ENCODE measurements around the gene TTC27. TPM values are rescaled to one million over a fixed set of nuclear protein-coding genes. Genes with fewer than 3 reads are reported as not detected.
"Not testable (repeated sequence)": the region's sequence is repeated elsewhere in the genome, so short reads cannot be mapped to it uniquely, and the experiment has no call there.

TTC27 gene
- total RNA-seq, 2 experiments from 2014 or later: 25.2 to 27.5 TPM

DNA sequence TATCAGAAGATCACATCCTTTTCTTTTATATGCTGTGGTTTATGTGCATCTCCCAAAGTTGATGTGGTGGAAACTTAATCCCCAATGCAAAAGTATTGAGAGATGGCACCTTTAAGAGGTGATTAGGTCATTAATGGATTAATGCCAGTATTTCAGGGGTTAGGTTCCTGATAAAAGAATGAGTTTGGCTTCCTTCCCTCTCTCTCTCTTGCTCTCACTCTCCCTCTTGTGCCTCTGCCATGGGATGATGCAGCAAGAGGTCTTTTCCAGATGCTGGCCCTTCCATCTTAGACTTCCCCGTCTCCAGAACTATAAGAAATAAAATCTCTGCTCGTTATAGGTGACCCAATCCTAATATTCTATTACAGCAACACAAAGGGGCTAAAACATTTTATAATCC, 85.0 kb downstream of the TTC27 start:
- no peaks in the 10 kb centered on the region for H3K27me3 Mint-ChIP-seq (ENCODE audit: low read depth)
- intact Hi-C loops (cut with micrococcal nuclease): no loop called here
- peaks cover 46% of the 10 kb centered on the region for H3K36me3 Mint-ChIP-seq (ENCODE audit: low read depth)
- no peak overlapping the region for H3K4me3 Mint-ChIP-seq
- peaks cover 22% of the 10 kb centered on the region for H3K4me1 Mint-ChIP-seq (ENCODE audit: low read depth)
- CTCF ChIA-PET: no interaction called here
- no peak for DNase-seq
- H3K27ac Mint-ChIP-seq: no peak overlapping the region
- H3K9me3 Mint-ChIP-seq: peaks cover 5% of the 10 kb centered on the region

DNA sequence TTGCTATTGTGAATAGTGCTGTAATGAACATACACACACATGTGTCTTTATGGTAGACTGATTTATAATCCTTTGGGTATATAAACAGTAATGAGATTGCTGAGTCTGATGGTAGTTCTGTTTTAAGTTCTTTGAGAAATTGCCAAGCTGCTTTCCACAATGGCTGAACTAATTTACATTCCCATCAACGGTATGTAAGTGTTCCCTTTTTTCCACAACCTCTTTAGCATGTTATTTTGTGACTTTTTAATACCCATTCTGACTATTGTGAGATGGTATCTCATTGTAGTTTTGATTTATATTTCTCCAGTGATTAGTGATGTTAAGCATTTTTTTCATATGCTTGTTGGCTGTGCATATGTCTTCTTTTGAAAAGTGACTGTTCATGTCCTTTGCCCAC, 86.7 kb downstream of the TTC27 start:
- intact Hi-C loops (cut with micrococcal nuclease): no loop called here
- Mint-ChIP-seq H3K36me3 (ENCODE audit: low read depth) (peaks cover 43% of the 10 kb centered on the region), H3K9me3 (peaks cover 5% of the 10 kb centered on the region), H3K4me1 (ENCODE audit: low read depth) (peaks cover 20% of the 10 kb centered on the region), H3K27ac (no peak overlapping the region), H3K4me3 (no peak overlapping the region), H3K27me3 (ENCODE audit: low read depth) (no peaks in the 10 kb centered on the region)
- CTCF ChIA-PET: no interaction called here
- no peak for DNase-seq

DNA sequence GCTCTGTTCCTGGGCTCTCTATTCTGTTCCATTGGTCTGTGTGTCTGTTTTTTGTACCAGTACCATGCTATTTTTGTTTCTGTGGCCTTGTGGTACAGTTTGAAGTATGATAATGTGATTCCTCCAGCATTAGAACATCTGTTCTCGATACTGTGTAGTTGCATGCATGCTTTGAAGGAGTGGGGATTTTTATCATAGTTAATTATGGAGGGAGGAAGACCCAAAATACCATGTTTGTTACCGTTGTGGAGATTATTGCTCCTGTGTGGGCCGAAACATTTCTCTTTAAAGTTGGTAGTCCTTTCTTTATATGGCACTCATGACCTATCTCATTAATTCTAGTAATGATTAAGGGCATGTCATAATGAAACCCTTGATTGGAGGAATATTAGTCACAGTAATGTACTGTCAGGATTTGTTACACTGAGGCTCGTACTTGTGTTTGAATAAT, 87.6 kb downstream of the TTC27 start:
- H3K27ac Mint-ChIP-seq: peak overlapping the region; percentile 38
- peaks cover 42% of the 10 kb centered on the region for H3K36me3 Mint-ChIP-seq (ENCODE audit: low read depth)
- CTCF ChIA-PET: no interaction called here
- intact Hi-C loops (cut with micrococcal nuclease): no loop called here
- peaks cover 5% of the 10 kb centered on the region for H3K9me3 Mint-ChIP-seq
- H3K4me1 Mint-ChIP-seq (ENCODE audit: low read depth): peaks cover 20% of the 10 kb centered on the region
- H3K27me3 Mint-ChIP-seq (ENCODE audit: low read depth): no peaks in the 10 kb centered on the region
- no peak overlapping the region for H3K4me3 Mint-ChIP-seq
- no peak for DNase-seq

DNA sequence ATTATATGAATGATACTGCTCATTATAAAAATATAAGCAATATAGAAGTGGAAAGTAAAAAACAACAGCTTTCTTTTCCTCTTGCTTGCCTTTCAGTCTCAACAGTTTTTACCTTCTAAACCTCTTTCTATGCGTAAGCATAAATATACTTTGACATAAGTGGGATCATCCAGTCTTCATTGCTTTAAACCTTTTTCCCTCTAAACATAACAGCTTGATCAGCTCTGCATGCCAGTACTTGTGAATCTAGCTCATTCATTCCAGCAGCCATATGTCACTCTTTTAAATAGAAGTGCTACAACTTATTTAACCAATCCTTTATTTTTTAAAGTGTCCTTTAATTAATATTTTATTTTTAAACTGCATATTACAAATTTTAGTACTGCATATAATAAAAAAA, 88.1 kb downstream of the TTC27 start:
- no peak overlapping the region for H3K27ac Mint-ChIP-seq
- DNase-seq: no peak
- H3K9me3 Mint-ChIP-seq: peaks cover 5% of the 10 kb centered on the region
- no peak overlapping the region for H3K4me3 Mint-ChIP-seq
- H3K36me3 Mint-ChIP-seq (ENCODE audit: low read depth): peaks cover 44% of the 10 kb centered on the region
- intact Hi-C loops (cut with micrococcal nuclease): no loop called here
- CTCF ChIA-PET: no interaction called here
- no peaks in the 10 kb centered on the region for H3K27me3 Mint-ChIP-seq (ENCODE audit: low read depth)
- peaks cover 20% of the 10 kb centered on the region for H3K4me1 Mint-ChIP-seq (ENCODE audit: low read depth)

DNA sequence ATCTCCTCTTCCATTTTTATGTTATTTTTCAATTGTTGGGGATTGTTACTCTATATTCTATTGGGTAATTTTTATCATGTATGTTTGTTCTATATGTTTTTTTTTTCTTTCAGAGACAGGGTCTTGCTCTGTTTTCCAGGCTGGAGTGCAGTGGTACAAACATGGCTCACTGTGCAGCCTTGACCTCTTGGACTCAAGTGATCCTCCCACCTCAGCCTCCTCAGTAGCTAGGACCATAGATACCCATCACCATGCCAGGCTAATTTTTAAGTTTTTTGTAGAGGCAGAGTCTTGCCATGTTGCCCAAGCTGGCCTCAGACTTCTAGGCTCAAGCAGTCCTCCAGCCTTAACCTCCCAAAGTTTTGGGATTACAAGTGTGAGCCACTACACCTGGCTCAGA, 88.7 kb downstream of the TTC27 start:
- peaks cover 20% of the 10 kb centered on the region for H3K4me1 Mint-ChIP-seq (ENCODE audit: low read depth)
- DNase-seq: no peak
- no peak overlapping the region for H3K4me3 Mint-ChIP-seq
- no peak overlapping the region for H3K27ac Mint-ChIP-seq
- no peaks in the 10 kb centered on the region for H3K27me3 Mint-ChIP-seq (ENCODE audit: low read depth)
- CTCF ChIA-PET: no interaction called here
- peaks cover 5% of the 10 kb centered on the region for H3K9me3 Mint-ChIP-seq
- intact Hi-C loops (cut with micrococcal nuclease): no loop called here
- H3K36me3 Mint-ChIP-seq (ENCODE audit: low read depth): peaks cover 44% of the 10 kb centered on the region

DNA sequence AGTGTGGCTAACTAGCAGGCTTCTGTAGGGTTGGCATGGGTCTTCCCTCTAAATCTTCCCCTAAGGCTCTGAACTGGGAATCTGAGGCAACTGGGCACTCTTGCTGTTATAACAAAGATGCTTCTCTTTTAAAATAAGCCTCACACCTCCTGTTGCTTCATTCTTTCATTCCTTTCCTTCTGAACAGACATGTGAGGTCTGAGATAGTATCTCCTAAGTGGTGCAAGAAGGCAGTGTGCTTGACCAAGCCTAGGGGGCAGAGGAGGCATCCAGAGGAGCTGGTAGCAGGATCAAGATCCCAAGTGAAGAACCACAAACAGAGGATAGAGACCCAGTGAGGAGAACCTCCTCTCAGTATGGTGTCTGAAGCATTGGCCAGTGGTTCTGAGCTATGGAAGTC, 90.9 kb downstream of the TTC27 start:
- H3K27ac Mint-ChIP-seq: no peak overlapping the region
- peaks cover 20% of the 10 kb centered on the region for H3K4me1 Mint-ChIP-seq (ENCODE audit: low read depth)
- H3K4me3 Mint-ChIP-seq: no peak overlapping the region
- H3K27me3 Mint-ChIP-seq (ENCODE audit: low read depth): no peaks in the 10 kb centered on the region
- H3K36me3 Mint-ChIP-seq (ENCODE audit: low read depth): peaks cover 41% of the 10 kb centered on the region
- H3K9me3 Mint-ChIP-seq: peaks cover 2% of the 10 kb centered on the region
- CTCF ChIA-PET: interaction anchor here (0.9 kb wide), 1 partner anchor 20 kb away, joined by 3 read pairs; no protein-coding TSS in a partner anchor
- DNase-seq: no peak
- intact Hi-C loops (cut with micrococcal nuclease): no loop called here

DNA sequence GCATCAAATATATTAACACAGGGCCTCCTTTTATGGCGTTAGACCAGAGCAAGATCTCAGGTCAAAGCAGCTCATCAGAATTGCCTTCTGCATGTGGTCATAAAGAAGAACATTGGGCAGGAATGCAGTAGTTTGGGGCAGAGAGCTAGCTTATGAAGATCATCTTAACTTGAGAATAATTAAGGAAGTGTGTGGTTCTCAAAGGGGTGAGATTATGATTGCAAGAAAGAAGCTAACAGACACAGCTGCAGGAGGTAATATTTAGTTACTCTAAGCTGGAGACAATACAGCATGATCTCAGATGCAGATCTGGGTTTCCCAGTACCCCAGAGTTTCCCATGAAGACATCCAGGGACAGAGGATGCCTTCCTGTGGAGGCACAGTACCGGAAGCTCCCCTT, 91.6 kb downstream of the TTC27 start:
- no peak overlapping the region for H3K27ac Mint-ChIP-seq
- H3K4me1 Mint-ChIP-seq (ENCODE audit: low read depth): peaks cover 18% of the 10 kb centered on the region
- no peaks in the 10 kb centered on the region for H3K27me3 Mint-ChIP-seq (ENCODE audit: low read depth)
- intact Hi-C loops (cut with micrococcal nuclease): no loop called here
- peaks cover 41% of the 10 kb centered on the region for H3K36me3 Mint-ChIP-seq (ENCODE audit: low read depth)
- no peaks in the 10 kb centered on the region for H3K9me3 Mint-ChIP-seq
- no peak overlapping the region for H3K4me3 Mint-ChIP-seq
- CTCF ChIA-PET: interaction anchor here (0.6 kb wide), 1 partner anchor 36 kb away, joined by 3 read pairs; no protein-coding TSS in a partner anchor
- DNase-seq: no peak

DNA sequence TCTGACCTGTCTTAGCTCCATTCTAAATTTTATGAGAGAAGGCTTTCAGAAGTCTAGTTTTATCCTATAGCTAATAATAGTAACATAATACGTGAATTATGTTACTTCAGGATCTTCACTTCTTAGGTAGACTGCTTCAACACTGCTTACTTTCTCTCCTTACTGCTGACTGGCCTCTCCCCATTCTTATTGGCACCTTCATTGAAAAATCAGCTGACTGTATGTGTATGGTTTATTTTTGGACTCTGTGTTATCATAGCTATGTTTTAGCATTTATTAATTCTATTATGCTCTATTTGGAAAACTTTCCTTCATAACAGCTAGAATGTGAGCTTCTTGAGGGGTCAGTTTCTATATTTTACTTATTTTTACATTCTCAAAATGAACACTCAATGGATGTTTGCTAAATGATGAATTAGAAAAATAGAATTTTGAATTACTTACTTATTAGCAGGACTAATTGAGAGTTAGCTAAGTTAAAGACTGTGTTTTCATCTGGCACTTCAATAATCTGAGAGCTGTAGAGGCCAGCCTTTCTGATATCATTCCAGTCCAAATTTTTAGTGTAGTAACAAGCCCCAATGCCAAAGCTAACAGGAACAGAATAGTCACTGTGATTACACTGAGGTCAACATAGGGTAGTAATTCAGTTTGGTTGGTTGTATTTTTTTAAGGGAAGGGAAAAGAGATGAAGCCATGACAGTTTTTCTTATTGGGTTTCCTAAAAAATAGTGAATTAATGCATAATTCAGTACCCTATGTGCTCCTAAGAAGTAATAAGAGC, 92.3 kb downstream of the TTC27 start:
- H3K36me3 Mint-ChIP-seq (ENCODE audit: low read depth): peaks cover 42% of the 10 kb centered on the region

DNA sequence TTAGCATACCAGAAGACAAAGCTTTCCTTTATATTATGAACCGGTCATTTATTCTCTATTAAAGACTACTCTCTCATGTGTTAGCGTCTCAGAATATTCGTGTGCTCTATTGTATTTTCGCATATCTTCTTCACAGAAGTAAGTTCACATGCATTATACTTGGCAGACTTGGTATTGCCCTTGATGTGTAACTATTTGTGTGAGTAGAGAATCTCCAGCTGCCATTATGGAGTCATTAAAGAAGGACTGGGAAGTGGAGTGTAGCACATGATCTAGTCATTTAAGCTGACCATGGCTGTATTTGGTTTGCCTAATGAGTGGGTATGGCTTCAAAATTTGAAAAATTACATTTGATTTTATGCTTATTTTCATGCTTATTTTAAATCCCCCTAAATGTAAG, 92.9 kb downstream of the TTC27 start:
- peaks cover 2% of the 10 kb centered on the region for H3K9me3 Mint-ChIP-seq
- no peaks in the 10 kb centered on the region for H3K27me3 Mint-ChIP-seq (ENCODE audit: low read depth)
- H3K4me3 Mint-ChIP-seq: no peak overlapping the region
- peaks cover 45% of the 10 kb centered on the region for H3K36me3 Mint-ChIP-seq (ENCODE audit: low read depth)
- intact Hi-C loops (cut with micrococcal nuclease): no loop called here
- peaks cover 5% of the 10 kb centered on the region for H3K4me1 Mint-ChIP-seq (ENCODE audit: low read depth)
- CTCF ChIA-PET: interaction anchor here (0.6 kb wide), 1 partner anchor 159 kb away, joined by 3 read pairs; no protein-coding TSS in a partner anchor
- DNase-seq: no peak
- no peak overlapping the region for H3K27ac Mint-ChIP-seq

More for the DNA sequence above, 92.3 kb downstream of the TTC27 start:
- intact Hi-C loops (cut with micrococcal nuclease): no loop called here
- Mint-ChIP-seq H3K27me3 (ENCODE audit: low read depth) (no peaks in the 10 kb centered on the region), H3K9me3 (peaks cover 2% of the 10 kb centered on the region), H3K4me3 (no peak overlapping the region), H3K4me1 (ENCODE audit: low read depth) (peaks cover 11% of the 10 kb centered on the region), H3K27ac (no peak overlapping the region)
- no peak for DNase-seq
- CTCF ChIA-PET: interaction anchor here (0.6 kb wide), 2 partner anchors 36 to 159 kb away, joined by 3 read pairs; no protein-coding TSS in a partner anchor

DNA sequence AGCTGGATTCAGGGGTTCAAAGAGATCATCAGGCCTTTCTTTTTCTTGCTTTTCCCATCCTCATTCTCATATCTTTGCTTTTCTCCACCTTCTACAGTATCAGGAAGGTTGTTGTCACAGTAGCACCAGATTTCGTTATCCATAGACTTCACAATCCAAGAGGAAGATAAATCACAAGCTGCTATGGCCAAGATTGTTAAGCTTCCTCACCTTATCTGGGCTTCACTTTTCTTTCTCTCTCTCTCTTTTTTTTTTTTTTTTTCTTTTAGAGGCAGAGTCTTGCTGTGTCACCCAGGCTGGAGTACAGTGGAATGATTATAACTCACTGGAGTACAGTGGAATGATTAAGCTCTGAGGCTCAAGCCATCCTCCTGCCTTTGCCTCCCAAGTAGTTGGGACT, 93.5 kb downstream of the TTC27 start:
- CTCF ChIA-PET: no interaction called here
- peaks cover 2% of the 10 kb centered on the region for H3K4me1 Mint-ChIP-seq (ENCODE audit: low read depth)
- no peak overlapping the region for H3K27ac Mint-ChIP-seq
- no peaks in the 10 kb centered on the region for H3K27me3 Mint-ChIP-seq (ENCODE audit: low read depth)
- DNase-seq: no peak
- peaks cover 48% of the 10 kb centered on the region for H3K36me3 Mint-ChIP-seq (ENCODE audit: low read depth)
- intact Hi-C loops (cut with micrococcal nuclease): no loop called here
- peaks cover 5% of the 10 kb centered on the region for H3K9me3 Mint-ChIP-seq
- no peak overlapping the region for H3K4me3 Mint-ChIP-seq

DNA sequence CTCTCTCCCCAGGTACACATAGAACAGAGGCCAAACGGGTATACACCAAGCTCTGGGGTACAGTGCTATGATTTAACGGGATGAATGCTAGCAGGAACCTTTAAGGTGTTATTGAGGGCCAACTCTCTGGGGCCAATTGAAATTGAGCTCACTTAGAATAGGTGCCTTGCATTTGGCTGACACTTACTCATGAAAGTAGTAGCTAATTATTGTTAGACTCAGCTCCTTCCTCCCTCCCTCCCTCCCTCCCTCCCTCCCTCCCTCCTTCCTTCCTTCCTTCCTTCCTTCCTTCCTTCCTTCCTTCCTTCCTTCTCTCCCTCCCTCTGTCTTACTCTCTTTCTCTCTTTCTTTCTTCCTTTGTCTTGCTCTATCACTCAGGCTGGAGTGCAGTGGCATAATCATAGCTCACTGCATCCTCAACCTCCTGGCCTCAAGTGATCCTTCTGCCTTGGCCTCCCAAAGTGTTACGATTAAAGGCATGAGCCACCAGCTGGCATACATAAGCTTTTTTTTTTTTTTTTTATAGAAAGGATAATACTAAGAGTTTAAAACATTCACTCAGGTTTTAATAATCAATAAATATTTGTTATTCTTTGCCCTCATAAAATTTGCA, 95.7 kb downstream of the TTC27 start:
- Mint-ChIP-seq H3K27me3 (ENCODE audit: low read depth) (no peaks in the 10 kb centered on the region), H3K4me3 (no peak overlapping the region), H3K36me3 (ENCODE audit: low read depth) (peaks cover 54% of the 10 kb centered on the region), H3K4me1 (ENCODE audit: low read depth) (no peaks in the 10 kb centered on the region), H3K27ac (no peak overlapping the region), H3K9me3 (peaks cover 8% of the 10 kb centered on the region)
- intact Hi-C loops (cut with micrococcal nuclease): no loop called here
- CTCF ChIA-PET: no interaction called here
- no peak for DNase-seq

DNA sequence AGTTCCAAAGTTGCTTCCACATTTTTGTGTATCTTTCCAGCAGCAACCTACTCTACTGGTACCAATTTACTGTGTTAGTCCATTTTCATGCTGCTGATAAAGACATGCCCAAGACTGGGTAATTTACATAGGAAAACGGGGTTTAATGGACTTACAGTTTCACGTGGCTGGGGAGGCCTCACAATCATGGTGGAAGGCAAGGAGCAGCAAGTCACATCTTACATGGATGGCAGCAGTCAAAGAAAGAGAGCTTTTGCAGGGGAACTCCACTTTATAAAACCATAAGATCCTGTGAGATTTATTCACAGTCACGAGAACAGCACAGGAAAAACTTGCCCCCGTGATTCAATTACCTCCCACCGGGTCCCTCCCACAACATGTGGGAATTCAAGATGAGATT, 98.8 kb downstream of the TTC27 start:
- H3K27me3 Mint-ChIP-seq (ENCODE audit: low read depth); H3K9me3 Mint-ChIP-seq; CTCF ChIA-PET; intact Hi-C loops (cut with micrococcal nuclease); H3K4me3 Mint-ChIP-seq; DNase-seq; H3K27ac Mint-ChIP-seq; H3K4me1 Mint-ChIP-seq (ENCODE audit: low read depth): not testable (repeated sequence)
- peaks cover 51% of the 10 kb centered on the region for H3K36me3 Mint-ChIP-seq (ENCODE audit: low read depth)

DNA sequence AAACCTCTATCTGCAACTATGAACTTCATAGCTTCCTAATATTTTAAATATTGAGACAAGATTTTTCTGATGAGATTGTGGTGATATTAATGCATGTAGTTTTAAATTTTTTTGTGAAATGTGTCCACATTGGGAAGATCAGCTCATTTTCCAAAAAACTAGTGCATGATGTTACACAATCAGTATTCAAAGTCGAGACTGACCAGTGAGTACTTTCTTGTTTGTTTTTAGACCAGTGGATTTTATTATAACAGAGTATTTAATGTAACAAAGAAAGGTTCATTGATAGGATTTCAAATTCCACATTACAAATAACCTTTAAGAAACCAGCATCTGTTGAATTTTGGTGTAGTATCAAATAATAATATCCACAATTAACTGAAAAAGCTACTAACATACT, 99.3 kb downstream of the TTC27 start:
- H3K4me3 Mint-ChIP-seq: no peak overlapping the region
- H3K27ac Mint-ChIP-seq: no peak overlapping the region
- H3K4me1 Mint-ChIP-seq (ENCODE audit: low read depth): no peaks in the 10 kb centered on the region
- CTCF ChIA-PET: no interaction called here
- H3K9me3 Mint-ChIP-seq: peaks cover 8% of the 10 kb centered on the region
- DNase-seq: no peak
- intact Hi-C loops (cut with micrococcal nuclease): no loop called here
- H3K36me3 Mint-ChIP-seq (ENCODE audit: low read depth): peaks cover 50% of the 10 kb centered on the region
- H3K27me3 Mint-ChIP-seq (ENCODE audit: low read depth): no peaks in the 10 kb centered on the region

Measured in activated naive CD4-positive, alpha-beta T cell treated with anti-CD3 and anti-CD28 coated beads for 36 hours (primary cell).